ENCODE results near the gene PLA2G5.

The PLA2G5 gene

GRCh38 chr1:20080441-20081352, 10.7 kb downstream of the PLA2G5 start:
- TF ChIP-seq CTCF (IDR thresholded peaks at IDR 0.05; ENCODE audit: insufficient read depth, missing control alignments): no peak
- DNase-seq (ENCODE audit: insufficient read length, low spot score) (no peak), FAIRE-seq (no peak)

- TF ChIP-seq CTCF (IDR thresholded peaks at IDR 0.05; ENCODE audit: insufficient read depth, missing control alignments): no peak
- DNase-seq (ENCODE audit: insufficient read length, low spot score) (no peak), FAIRE-seq (no peak)
Measured at GRCh38 chr1:20081353-20081810, 11.4 kb downstream of the PLA2G5 start.

GRCh38 chr1:20082772-20083171, 12.8 kb downstream of the PLA2G5 start:
- DNase-seq (ENCODE audit: insufficient read length, low spot score): no peak
- no peak for FAIRE-seq
- TF ChIP-seq CTCF (IDR thresholded peaks at IDR 0.05; ENCODE audit: insufficient read depth, missing control alignments): no peak

GRCh38 chr1:20083178-20083944, 13.4 kb downstream of the PLA2G5 start:
- no peak for FAIRE-seq
- no peak for DNase-seq (ENCODE audit: insufficient read length, low spot score)
- no peak for TF ChIP-seq CTCF (IDR thresholded peaks at IDR 0.05; ENCODE audit: insufficient read depth, missing control alignments)

GRCh38 chr1:20086800-20087199, 16.8 kb downstream of the PLA2G5 start:
- no peak for FAIRE-seq
- no peak for DNase-seq (ENCODE audit: insufficient read length, low spot score)
- TF ChIP-seq CTCF (IDR thresholded peaks at IDR 0.05; ENCODE audit: insufficient read depth, missing control alignments): no peak

- DNase-seq (ENCODE audit: insufficient read length, low spot score) (no peak), FAIRE-seq (no peak)
- TF ChIP-seq CTCF (IDR thresholded peaks at IDR 0.05; ENCODE audit: insufficient read depth, missing control alignments): no peak
Measured at GRCh38 chr1:20087668-20088067, 17.7 kb downstream of the PLA2G5 start.
